ENCODE measurements around the gene OR2T35. TPM values are rescaled to one million over a fixed set of nuclear protein-coding genes. Genes with fewer than 3 reads are reported as not detected.

OR2T35 gene
- total and polyA plus RNA-seq, 2 of the 13 experiments (the other 11 are each of a cell fraction or from before 2014, with no cell fraction given): not detected

DNA sequence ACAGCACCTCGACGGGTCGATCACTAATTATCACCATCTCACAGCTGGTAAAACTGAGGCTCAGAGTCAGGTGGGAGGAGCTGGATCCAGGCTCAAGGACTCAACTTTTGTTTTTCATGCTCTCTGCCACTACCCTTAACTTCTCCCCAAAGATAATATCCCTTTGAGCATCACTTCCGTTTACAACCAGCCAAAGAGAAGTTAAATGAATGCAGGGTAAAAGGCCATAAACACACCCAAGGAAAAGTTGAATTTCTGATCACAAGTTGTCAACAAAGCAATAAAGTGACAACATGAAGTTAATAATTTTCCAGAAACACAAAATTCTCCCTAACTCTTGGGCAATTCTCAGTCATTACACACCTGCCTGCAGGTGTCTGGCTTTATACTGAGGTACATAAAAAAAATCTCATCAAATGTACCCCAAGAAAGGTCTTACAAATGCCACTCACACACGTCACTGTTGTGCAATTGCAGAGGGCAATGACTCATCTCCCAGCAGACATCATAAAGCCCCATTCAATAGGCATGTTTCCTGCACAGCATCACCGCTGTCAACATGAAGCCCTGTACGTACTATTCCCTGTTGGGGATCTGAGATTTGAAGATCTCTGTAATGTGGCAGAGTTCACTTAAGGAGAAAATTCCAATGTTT, 13.6 kb downstream of the OR2T35 start (continued):
- TF ChIP-seq, protein P1, sequence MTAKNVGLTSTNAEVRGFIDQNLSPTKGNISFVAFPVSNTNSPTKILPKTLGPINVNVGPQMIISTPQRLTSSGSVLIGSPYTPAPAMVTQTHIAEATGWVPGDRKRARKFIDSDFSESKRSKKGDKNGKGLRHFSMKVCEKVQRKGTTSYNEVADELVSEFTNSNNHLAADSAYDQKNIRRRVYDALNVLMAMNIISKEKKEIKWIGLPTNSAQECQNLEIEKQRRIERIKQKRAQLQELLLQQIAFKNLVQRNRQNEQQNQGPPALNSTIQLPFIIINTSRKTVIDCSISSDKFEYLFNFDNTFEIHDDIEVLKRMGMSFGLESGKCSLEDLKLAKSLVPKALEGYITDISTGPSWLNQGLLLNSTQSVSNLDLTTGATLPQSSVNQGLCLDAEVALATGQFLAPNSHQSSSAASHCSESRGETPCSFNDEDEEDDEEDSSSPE (CRISPR knock-in tag; IDR thresholded peaks at IDR 0.05): no peak
- peak; percentile 41; the same call in 1 of the 2 replicates for TF ChIP-seq CEBPG (CRISPR knock-in tag; IDR thresholded peaks at IDR 0.05)
- TF ChIP-seq, protein P2, sequence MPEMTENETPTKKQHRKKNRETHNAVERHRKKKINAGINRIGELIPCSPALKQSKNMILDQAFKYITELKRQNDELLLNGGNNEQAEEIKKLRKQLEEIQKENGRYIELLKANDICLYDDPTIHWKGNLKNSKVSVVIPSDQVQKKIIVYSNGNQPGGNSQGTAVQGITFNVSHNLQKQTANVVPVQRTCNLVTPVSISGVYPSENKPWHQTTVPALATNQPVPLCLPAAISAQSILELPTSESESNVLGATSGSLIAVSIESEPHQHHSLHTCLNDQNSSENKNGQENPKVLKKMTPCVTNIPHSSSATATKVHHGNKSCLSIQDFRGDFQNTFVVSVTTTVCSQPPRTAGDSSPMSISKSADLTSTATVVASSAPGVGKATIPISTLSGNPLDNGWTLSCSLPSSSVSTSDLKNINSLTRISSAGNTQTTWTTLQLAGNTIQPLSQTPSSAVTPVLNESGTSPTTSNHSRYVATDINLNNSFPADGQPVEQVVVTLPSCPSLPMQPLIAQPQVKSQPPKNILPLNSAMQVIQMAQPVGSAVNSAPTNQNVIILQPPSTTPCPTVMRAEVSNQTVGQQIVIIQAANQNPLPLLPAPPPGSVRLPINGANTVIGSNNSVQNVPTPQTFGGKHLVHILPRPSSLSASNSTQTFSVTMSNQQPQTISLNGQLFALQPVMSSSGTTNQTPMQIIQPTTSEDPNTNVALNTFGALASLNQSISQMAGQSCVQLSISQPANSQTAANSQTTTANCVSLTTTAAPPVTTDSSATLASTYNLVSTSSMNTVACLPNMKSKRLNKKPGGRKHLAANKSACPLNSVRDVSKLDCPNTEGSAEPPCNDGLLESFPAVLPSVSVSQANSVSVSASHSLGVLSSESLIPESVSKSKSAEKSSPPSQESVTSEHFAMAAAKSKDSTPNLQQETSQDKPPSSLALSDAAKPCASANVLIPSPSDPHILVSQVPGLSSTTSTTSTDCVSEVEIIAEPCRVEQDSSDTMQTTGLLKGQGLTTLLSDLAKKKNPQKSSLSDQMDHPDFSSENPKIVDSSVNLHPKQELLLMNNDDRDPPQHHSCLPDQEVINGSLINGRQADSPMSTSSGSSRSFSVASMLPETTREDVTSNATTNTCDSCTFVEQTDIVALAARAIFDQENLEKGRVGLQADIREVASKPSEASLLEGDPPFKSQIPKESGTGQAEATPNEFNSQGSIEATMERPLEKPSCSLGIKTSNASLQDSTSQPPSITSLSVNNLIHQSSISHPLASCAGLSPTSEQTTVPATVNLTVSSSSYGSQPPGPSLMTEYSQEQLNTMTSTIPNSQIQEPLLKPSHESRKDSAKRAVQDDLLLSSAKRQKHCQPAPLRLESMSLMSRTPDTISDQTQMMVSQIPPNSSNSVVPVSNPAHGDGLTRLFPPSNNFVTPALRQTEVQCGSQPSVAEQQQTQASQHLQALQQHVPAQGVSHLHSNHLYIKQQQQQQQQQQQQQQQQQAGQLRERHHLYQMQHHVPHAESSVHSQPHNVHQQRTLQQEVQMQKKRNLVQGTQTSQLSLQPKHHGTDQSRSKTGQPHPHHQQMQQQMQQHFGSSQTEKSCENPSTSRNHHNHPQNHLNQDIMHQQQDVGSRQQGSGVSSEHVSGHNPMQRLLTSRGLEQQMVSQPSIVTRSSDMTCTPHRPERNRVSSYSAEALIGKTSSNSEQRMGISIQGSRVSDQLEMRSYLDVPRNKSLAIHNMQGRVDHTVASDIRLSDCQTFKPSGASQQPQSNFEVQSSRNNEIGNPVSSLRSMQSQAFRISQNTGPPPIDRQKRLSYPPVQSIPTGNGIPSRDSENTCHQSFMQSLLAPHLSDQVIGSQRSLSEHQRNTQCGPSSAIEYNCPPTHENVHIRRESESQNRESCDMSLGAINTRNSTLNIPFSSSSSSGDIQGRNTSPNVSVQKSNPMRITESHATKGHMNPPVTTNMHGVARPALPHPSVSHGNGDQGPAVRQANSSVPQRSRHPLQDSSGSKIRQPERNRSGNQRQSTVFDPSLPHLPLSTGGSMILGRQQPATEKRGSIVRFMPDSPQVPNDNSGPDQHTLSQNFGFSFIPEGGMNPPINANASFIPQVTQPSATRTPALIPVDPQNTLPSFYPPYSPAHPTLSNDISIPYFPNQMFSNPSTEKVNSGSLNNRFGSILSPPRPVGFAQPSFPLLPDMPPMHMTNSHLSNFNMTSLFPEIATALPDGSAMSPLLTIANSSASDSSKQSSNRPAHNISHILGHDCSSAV (CRISPR knock-in tag; IDR thresholded peaks at IDR 0.05; ENCODE audit: borderline replicate concordance): no peak
